ENCODE results near the gene TRMT44.
A peak's percentile ranks its signal among the peaks of the same experiment; 100 is the strongest.

The TRMT44 gene

GRCh38 chr4:8440492-8441311, at the start of gene TRMT44, which contains the start of gene ACOX3:
TRMT44 (plus strand) TSS chr4:8440777; CDS start chr4:8440823, 46 bp downstream.
ACOX3 (minus strand) TSS chr4:8440723; CDS start chr4:8416521, 24,202 bp downstream.
- TF ChIP-seq CTCF (IDR thresholded peaks at IDR 0.05) (no peak), ZFX (IDR thresholded peaks at IDR 0.05; ENCODE audit: borderline replicate concordance) (no peak)
- H3K27ac ChIP-seq = peak within 1 kb of the TSS; percentile 87

GRCh38 chr4:8391071-8391470, 49.5 kb upstream of the TRMT44 start:
- H3K27ac ChIP-seq = no peak overlapping the region
- TF ChIP-seq ZFX (IDR thresholded peaks at IDR 0.05; ENCODE audit: borderline replicate concordance) (no peak), CTCF (IDR thresholded peaks at IDR 0.05) (no peak)

- TF ChIP-seq CTCF (IDR thresholded peaks at IDR 0.05) = no peak
- TF ChIP-seq ZFX (IDR thresholded peaks at IDR 0.05; ENCODE audit: borderline replicate concordance) = no peak
- no peak overlapping the region for H3K27ac ChIP-seq
Measured at GRCh38 chr4:8391972-8392371, 48.6 kb upstream of the TRMT44 start.

GRCh38 chr4:8392591-8393190, 47.9 kb upstream of the TRMT44 start:
- no peak for TF ChIP-seq CTCF (IDR thresholded peaks at IDR 0.05)
- TF ChIP-seq ZFX (IDR thresholded peaks at IDR 0.05; ENCODE audit: borderline replicate concordance) = no peak
- H3K27ac ChIP-seq = no peak overlapping the region

GRCh38 chr4:8393593-8394038, 47.0 kb upstream of the TRMT44 start:
- no peak overlapping the region for H3K27ac ChIP-seq
- TF ChIP-seq ZFX (IDR thresholded peaks at IDR 0.05; ENCODE audit: borderline replicate concordance) = no peak
- no peak for TF ChIP-seq CTCF (IDR thresholded peaks at IDR 0.05)

GRCh38 chr4:8394061-8394519, 46.5 kb upstream of the TRMT44 start:
- no peak overlapping the region for H3K27ac ChIP-seq
- no peak for TF ChIP-seq ZFX (IDR thresholded peaks at IDR 0.05; ENCODE audit: borderline replicate concordance)
- no peak for TF ChIP-seq CTCF (IDR thresholded peaks at IDR 0.05)

GRCh38 chr4:8394806-8395205, 45.8 kb upstream of the TRMT44 start:
- no peak overlapping the region for H3K27ac ChIP-seq
- no peak for TF ChIP-seq CTCF (IDR thresholded peaks at IDR 0.05)
- TF ChIP-seq ZFX (IDR thresholded peaks at IDR 0.05; ENCODE audit: borderline replicate concordance) = no peak
